Spleen (tissue), 11 donors: ENCODE measurements around the gene ADGRB2. TPM values are rescaled to one million over a fixed set of nuclear protein-coding genes. Genes with fewer than 3 reads are reported as not detected.

Experiments
- DNase-seq: peaks from one replicate; pipeline ENCODE4 v3.0.0-alpha.2; 2020
- H3K27ac ChIP-seq, 8 donors: fragments of 200-600 bp; sonication (generic) in 7 of 8; 1 replicate in 4 of 8; 2 replicates in 4 of 8; pipeline versions ENCODE4 v1.5.0 to v1.8.0; 2016 to 2021; ENCODE audit warnings: inconsistent platforms in 4 of 8, mild to moderate bottlenecking in 4 of 8, moderate library complexity in 1 of 8
- H3K27me3 ChIP-seq, 7 donors: fragments of 200-600 bp; sonication (generic) in 6 of 7; replicated peaks in 1 of 7; 1 replicate in 4 of 7; 2 replicates in 3 of 7; pipeline versions ENCODE4 v1.5.0 to v1.8.0; 2016 to 2021; ENCODE audit warnings: inconsistent platforms in 3 of 7, mild to moderate bottlenecking in 1 of 7
- H3K36me3 ChIP-seq, 6 donors: fragments of 200-600 bp; sonication (generic) in 5 of 6; 1 replicate in 4 of 6; 2 replicates in 2 of 6; pipeline versions ENCODE4 v1.5.0 to v1.8.0; 2016 to 2021; ENCODE audit warnings: inconsistent platforms in 2 of 6
- H3K4me1 ChIP-seq, 6 donors: fragments of 200-600 bp; sonication (generic) in 5 of 6; 1 replicate in 3 of 6; 2 replicates in 3 of 6; pipeline versions ENCODE4 v1.5.0 to v1.8.0; 2016 to 2021; ENCODE audit warnings: inconsistent platforms in 3 of 6
- H3K4me3 ChIP-seq, 8 donors: fragments of 200-600 bp; sonication (generic) in 7 of 8; 1 replicate in 4 of 8; 2 replicates in 4 of 8; pipeline versions ENCODE4 v1.5.0 to v1.8.0; 2016 to 2021; ENCODE audit warnings: inconsistent platforms in 4 of 8, mild to moderate bottlenecking in 4 of 8, moderate library complexity in 2 of 8
- H3K9me3 ChIP-seq, 8 donors: fragments of 200-600 bp; sonication (generic) in 7 of 8; 1 replicate in 4 of 8; 2 replicates in 4 of 8; pipeline versions ENCODE4 v1.5.0 to v1.8.0; 2016 to 2021; ENCODE audit warnings: inconsistent platforms in 4 of 8
- POLR2A ChIP-seq, 3 donors: fragments of 450-650 bp; IDR thresholded peaks; one replicate each; pipeline ENCODE4 v1.5.1; 2017; ENCODE audit warnings: antibody characterized with exemption in 3 of 3, mild to moderate bottlenecking in 1 of 3
- POLR2AphosphoS5 ChIP-seq, 3 donors: sonication (generic); formaldehyde crosslinking; IDR thresholded peaks; one replicate each; pipeline ENCODE4 v1.5.1; 2017; ENCODE audit warnings: antibody characterized with exemption in 3 of 3
- WGBS, 5 donors: extraction: QIAGEN DNeasy Blood & Tissue Kit in 3 of 5; methylation state at CpG; one replicate each; pipeline versions ENCODE4 v1.1.5 to v1.1.7; 2013 to 2018; 5-methylcytosine and 5-hydroxymethylcytosine counted together
- intact Hi-C: fragments of 100-400 bp; cut with DNase I; formaldehyde crosslinking; loops from one replicate; pipeline ENCODE4 v1.15.0; 2023; ENCODE audit warnings: low total_unique reads
- polyA plus RNA-seq, 3 donors: library from polyadenylated mRNA; stranded (reverse); fragments of 200-250 nt; gene quantifications; one replicate each; pipeline ENCODE4 v1.2.1, GENCODE V29; 2013
- total RNA-seq, 7 donors: library from RNA; depleted of rRNA in 3 of 7; stranded (reverse); fragments of >200 nt in 3 of 7; fragmentation: NEBNext Ultra II Directional in 4 of 7; extraction: Animal tissue kit (Norgen Biotek cat#: 25700) in 4 of 7; gene quantifications; one replicate each; pipeline versions ENCODE4 v1.1.0 to v1.2.1, GENCODE V29; 2016 to 2021
- TF ChIP-seq, protein P1 (sequence below), 11 experiments: fragments of 200-600 bp in 7 of 11; fragments of 450-650 bp in 4 of 11; sonication (generic) in 4 of 11; IDR thresholded peaks in 8 of 11; conservative IDR thresholded peaks in 3 of 11; 1 replicate in 7 of 11; 2 replicates in 4 of 11; pipeline versions ENCODE4 v1.4.0 to v1.8.0; 2016 to 2021; ENCODE audit warnings: antibody characterized with exemption in 11 of 11, inconsistent platforms in 4 of 11, mild to moderate bottlenecking in 1 of 11
- donor health status: healthy with polysubstance abuse.
- donor health status: DM: no; HTN: no; CAD: no; lungs with moderate emphysema.
- donor health status: DM: no; HTN: no; CAD: no.
- donor health status: Bipolar disorder and iron deficiency.
- donor health status: healthy.
- donor health status: DM: no; HTN: no; CAD: no.
- donor health status: DM: yes; HTN: yes; CAD: no.

ADGRB2 gene
- total and polyA plus RNA-seq, 10 donors = 0.52 to 5.1 (median 1.5) TPM

DNA sequence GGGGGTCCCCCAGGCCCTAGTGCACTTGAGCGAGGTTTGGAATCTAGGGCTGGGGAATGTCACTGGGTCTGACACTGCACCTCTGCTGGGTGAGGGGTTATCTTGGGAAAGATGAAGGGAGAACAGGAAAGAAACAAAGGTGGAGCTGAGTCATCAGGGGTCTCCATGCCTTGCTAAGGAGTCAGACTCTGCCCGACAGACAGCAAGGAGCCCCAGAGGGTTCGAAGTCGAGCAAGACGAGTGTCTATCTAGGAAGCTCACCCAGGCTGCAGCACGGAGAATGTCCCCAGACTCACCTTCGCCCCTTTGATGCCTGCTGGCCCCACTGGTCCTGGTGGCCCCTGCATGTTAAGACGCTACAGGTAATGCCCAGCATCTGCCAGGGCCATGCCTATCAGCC, 78.3 kb downstream of the ADGRB2 start:
- Histone ChIP-seq H3K36me3 (no peaks in the 10 kb centered on the region), H3K4me3 (no peak overlapping the region), H3K27ac (no peak overlapping the region), H3K27me3 (peaks cover 0 to 33% (median 3%) of the 10 kb centered on the region in 7 donors), H3K9me3 (no peaks in the 10 kb centered on the region), H3K4me1 (no peaks in the 10 kb centered on the region)
- no peak for DNase-seq
- TF ChIP-seq POLR2A (IDR thresholded peaks at IDR 0.05) (no peak), POLR2AphosphoS5 (IDR thresholded peaks at IDR 0.05) (no peak)
- intact Hi-C loops = no loop called here
- 81 to 88% (median 87%) methylated on average over 7 to 8 of the region's 8 CpGs for WGBS, 5 donors

DNA sequence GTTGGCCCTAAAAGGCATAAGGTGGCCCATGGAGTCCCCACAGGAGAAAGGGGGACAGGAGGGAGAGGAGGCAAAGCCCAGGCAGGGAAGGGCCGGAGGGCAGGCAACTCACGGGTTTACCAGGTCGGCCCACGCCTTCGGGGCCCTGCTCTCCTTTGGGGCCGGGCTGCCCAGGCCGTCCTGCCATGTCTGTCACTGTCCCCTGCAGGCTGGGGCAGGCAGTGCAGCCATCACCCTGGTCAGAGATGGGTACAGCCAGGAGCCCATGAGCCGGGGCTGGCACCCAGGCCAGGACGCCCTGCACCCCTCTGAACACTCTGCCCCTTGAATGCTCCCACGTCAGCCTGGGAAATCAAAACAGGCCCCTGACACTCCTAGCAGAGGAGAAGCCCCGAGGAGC, 80.1 kb downstream of the ADGRB2 start:
- H3K36me3 ChIP-seq = no peaks in the 10 kb centered on the region
- no peak for DNase-seq
- WGBS, 5 donors = 72 to 83% (median 76%) methylated on average over 7 to 11 of the region's 11 CpGs
- H3K27ac ChIP-seq = no peak overlapping the region
- intact Hi-C loops = no loop called here
- TF ChIP-seq POLR2A (IDR thresholded peaks at IDR 0.05) = no peak
- TF ChIP-seq, protein P1, sequence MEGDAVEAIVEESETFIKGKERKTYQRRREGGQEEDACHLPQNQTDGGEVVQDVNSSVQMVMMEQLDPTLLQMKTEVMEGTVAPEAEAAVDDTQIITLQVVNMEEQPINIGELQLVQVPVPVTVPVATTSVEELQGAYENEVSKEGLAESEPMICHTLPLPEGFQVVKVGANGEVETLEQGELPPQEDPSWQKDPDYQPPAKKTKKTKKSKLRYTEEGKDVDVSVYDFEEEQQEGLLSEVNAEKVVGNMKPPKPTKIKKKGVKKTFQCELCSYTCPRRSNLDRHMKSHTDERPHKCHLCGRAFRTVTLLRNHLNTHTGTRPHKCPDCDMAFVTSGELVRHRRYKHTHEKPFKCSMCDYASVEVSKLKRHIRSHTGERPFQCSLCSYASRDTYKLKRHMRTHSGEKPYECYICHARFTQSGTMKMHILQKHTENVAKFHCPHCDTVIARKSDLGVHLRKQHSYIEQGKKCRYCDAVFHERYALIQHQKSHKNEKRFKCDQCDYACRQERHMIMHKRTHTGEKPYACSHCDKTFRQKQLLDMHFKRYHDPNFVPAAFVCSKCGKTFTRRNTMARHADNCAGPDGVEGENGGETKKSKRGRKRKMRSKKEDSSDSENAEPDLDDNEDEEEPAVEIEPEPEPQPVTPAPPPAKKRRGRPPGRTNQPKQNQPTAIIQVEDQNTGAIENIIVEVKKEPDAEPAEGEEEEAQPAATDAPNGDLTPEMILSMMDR (IDR thresholded peaks at IDR 0.05 in 8 of 11, conservative IDR thresholded peaks at IDR 0.05 in 3 of 11) = peak in 4 of 11 experiments; percentile 12 to 37 (median 34)
- peaks cover 0 to 44% (median 3%) of the 10 kb centered on the region in 7 donors for H3K27me3 ChIP-seq
- H3K4me3 ChIP-seq = no peak overlapping the region
- no peaks in the 10 kb centered on the region for H3K9me3 ChIP-seq
- no peaks in the 10 kb centered on the region for H3K4me1 ChIP-seq

DNA sequence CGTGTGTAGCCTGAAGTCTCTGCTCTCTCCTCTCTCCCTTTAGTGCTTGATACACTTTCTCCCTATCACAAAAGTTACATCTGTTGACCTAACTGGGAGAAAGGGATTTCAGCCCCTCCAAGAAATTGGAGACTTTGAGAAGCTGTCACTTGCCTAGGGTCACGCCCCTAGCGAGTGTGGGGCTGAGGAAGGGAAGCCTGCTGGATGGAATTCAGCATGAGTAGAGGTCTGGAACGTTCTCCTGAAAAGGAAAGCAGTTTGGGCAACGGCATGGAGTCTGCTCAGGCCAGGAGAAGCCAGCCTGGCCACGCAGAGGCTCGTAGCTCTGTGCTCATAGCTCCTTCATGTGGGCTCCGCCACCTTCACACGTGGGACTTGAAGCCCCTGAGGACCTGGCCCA, 82.7 kb downstream of the ADGRB2 start:
- no peak for DNase-seq
- WGBS, 5 donors = 64 to 77% (median 71%) methylated on average over 9 of the region's 9 CpGs
- H3K27ac ChIP-seq = no peak overlapping the region
- H3K9me3 ChIP-seq = no peaks in the 10 kb centered on the region
- no peak for TF ChIP-seq POLR2A (IDR thresholded peaks at IDR 0.05)
- TF ChIP-seq POLR2AphosphoS5 (IDR thresholded peaks at IDR 0.05) = no peak
- TF ChIP-seq, protein P1 (IDR thresholded peaks at IDR 0.05 in 8 of 11, conservative IDR thresholded peaks at IDR 0.05 in 3 of 11) = no peak
- H3K27me3 ChIP-seq = peaks cover 0 to 44% (median 3%) of the 10 kb centered on the region in 7 donors
- intact Hi-C loops = no loop called here
- H3K4me3 ChIP-seq = no peak overlapping the region
- no peaks in the 10 kb centered on the region for H3K4me1 ChIP-seq
- no peaks in the 10 kb centered on the region for H3K36me3 ChIP-seq

DNA sequence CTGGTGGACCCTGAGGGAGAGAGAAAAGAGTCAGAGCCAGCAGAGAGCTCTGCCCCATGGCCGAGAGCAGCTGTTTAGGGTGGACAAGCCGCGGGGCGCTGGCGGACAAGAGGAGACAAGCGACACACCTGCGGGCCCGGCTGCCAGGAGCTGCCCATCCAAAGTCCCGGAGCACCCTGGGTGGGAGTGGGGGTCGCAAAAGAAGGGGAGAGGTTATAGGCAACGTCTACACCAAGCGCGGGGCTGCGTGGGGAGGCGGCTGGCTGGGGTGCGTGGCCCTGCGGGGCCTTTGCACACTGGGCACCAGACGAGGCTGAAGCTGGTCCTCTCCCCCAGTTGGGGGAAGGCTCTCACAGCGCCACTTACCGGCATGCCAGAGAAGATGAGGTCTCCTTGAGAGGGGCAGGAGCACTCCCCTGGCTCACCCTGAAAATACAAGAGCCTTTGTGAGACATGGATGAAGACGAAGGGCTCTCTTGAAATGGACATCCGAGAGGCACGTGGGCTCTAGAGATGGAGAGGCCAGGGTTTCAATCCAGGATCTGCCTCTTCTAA, 84.4 kb downstream of the ADGRB2 start:
- TF ChIP-seq POLR2A (IDR thresholded peaks at IDR 0.05) (no peak), POLR2AphosphoS5 (IDR thresholded peaks at IDR 0.05) (no peak)
- TF ChIP-seq, protein P1 (IDR thresholded peaks at IDR 0.05 in 8 of 11, conservative IDR thresholded peaks at IDR 0.05 in 3 of 11) = no peak
- WGBS, 5 donors = 78 to 91% (median 82%) methylated on average over 18 to 23 of the region's 23 CpGs
- no peaks in the 10 kb centered on the region for H3K36me3 ChIP-seq
- DNase-seq = no peak
- peaks cover 0 to 29% (median 0%) of the 10 kb centered on the region in 7 donors for H3K27me3 ChIP-seq
- no peak overlapping the region for H3K4me3 ChIP-seq
- no peak overlapping the region for H3K27ac ChIP-seq
- H3K4me1 ChIP-seq = no peaks in the 10 kb centered on the region
- intact Hi-C loops = no loop called here
- H3K9me3 ChIP-seq = no peaks in the 10 kb centered on the region
